Breast epithelium (tissue), 4 donors: ENCODE measurements around the gene TMEM250. TPM values are rescaled to one million over a fixed set of nuclear protein-coding genes. Genes with fewer than 3 reads are reported as not detected.
A peak's percentile ranks its signal among the peaks of the same experiment; 100 is the strongest.

Source experiments
- DNase-seq, 2 donors: peaks; one replicate each; pipeline ENCODE4 v3.0.0-alpha.2; 2019; ENCODE audit warnings: low spot score in 2 of 2
- H3K27ac ChIP-seq, 2 donors: fragments of 200-600 bp; sonication (generic) in 1 of 2; one replicate each; pipeline ENCODE4 v1.5.1; 2016 to 2019; ENCODE audit warnings: mild to moderate bottlenecking in 1 of 2
- H3K27me3 ChIP-seq, 2 donors: fragments of 200-600 bp; sonication (generic) in 1 of 2; one replicate each; pipeline versions ENCODE4 v1.5.1 to v1.6.0; 2017 to 2019; ENCODE audit warnings: control low read depth in 1 of 2, mild to moderate bottlenecking in 1 of 2
- H3K36me3 ChIP-seq: fragments of 200-600 bp; one replicate; pipeline ENCODE4 v1.5.1; 2019
- H3K4me1 ChIP-seq, 2 donors: fragments of 200-600 bp; sonication (generic); one replicate each; pipeline ENCODE4 v1.5.1; 2016 to 2019; ENCODE audit warnings: control low read depth in 1 of 2
- H3K4me3 ChIP-seq, 3 donors: fragments of 200-600 bp; sonication (generic); 1 replicate in 2 of 3; 2 replicates in 1 of 3; pipeline ENCODE4 v1.5.1; 2016 to 2019; ENCODE audit warnings: mild to moderate bottlenecking in 3 of 3, moderate library complexity in 2 of 3
- H3K9me3 ChIP-seq, 2 donors: fragments of 200-600 bp; sonication (generic) in 1 of 2; one replicate each; pipeline ENCODE4 v1.5.1; 2016 to 2019; ENCODE audit warnings: control low read depth in 1 of 2
- CTCF ChIP-seq, 3 donors: fragments of 450-650 bp; IDR thresholded peaks; one replicate each; pipeline ENCODE4 v1.5.1; 2016 to 2017; ENCODE audit warnings: antibody characterized with exemption in 3 of 3, mild to moderate bottlenecking in 3 of 3, moderate library complexity in 3 of 3
- POLR2A ChIP-seq: fragments of 450-650 bp; IDR thresholded peaks from one replicate; pipeline ENCODE4 v1.6.1; 2016; ENCODE audit warnings: antibody characterized with exemption, mild to moderate bottlenecking, moderate library complexity
- POLR2AphosphoS5 ChIP-seq, 3 donors: sonication (generic); formaldehyde crosslinking; IDR thresholded peaks; one replicate each; pipeline ENCODE4 v1.6.1; 2017; ENCODE audit warnings: antibody characterized with exemption in 3 of 3
- intact Hi-C: fragments of 100-400 bp; cut with DNase I; formaldehyde crosslinking; loops from one replicate; pipeline ENCODE4 v1.15.1; 2023; ENCODE audit warnings: low total_unique reads
- total RNA-seq, 3 donors: library from RNA; depleted of rRNA; stranded (reverse); fragments of >200 nt; gene quantifications; one replicate each; pipeline ENCODE4 v1.1.0, GENCODE V29; 2016

Gene TMEM250
- total RNA-seq, 3 donors from 2014 or later: 24.9 to 29.5 (median 26.1) TPM

DNA sequence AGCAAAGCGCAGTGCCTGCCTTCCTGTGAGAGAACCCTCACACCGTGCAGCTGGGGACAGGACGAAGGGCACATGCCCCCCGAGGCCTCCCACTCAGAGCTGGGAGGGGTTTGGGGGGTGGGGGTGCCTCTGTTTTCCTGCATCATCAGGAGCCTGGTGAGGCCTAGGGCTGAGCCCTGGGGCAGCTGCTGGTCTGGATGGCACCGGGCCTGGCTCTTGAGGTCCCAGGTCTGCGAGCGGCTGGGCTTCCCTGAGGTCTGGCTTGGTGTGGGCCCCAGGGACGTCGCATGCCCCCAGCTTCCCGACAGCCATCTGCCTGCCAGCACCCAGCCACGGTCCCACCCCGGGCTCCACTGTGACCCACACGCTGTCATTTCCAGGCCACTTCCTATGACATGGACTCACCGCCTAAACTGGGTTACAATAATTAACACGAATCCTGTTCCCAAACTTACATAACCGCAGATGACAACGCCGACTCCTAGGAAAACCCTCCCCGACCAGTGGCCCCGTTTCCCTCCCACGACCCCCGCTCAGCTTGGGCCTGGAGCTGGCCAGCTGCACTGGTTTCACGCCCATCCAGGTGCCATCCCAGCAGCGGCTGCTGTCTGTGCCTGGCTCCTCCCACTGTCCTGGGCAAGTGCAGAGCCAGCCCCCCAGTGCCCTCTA, 32.3 kb downstream of the TMEM250 start:
- DNase-seq: no peak
- Histone ChIP-seq H3K27me3 (no peaks in the 10 kb centered on the region), H3K4me3 (peak overlapping the region in 2 of 3 donors; percentile 2 to 18), H3K9me3 (no peaks in the 10 kb centered on the region), H3K36me3 (no peaks in the 10 kb centered on the region), H3K4me1 (peaks cover 9 to 31% of the 10 kb centered on the region in 2 donors), H3K27ac (peak overlapping the region in 1 of 2 donors; percentile 68)
- intact Hi-C loops: no loop called here
- TF ChIP-seq POLR2AphosphoS5 (IDR thresholded peaks at IDR 0.05) (no peak), CTCF (IDR thresholded peaks at IDR 0.05) (no peak), POLR2A (no peak)

DNA sequence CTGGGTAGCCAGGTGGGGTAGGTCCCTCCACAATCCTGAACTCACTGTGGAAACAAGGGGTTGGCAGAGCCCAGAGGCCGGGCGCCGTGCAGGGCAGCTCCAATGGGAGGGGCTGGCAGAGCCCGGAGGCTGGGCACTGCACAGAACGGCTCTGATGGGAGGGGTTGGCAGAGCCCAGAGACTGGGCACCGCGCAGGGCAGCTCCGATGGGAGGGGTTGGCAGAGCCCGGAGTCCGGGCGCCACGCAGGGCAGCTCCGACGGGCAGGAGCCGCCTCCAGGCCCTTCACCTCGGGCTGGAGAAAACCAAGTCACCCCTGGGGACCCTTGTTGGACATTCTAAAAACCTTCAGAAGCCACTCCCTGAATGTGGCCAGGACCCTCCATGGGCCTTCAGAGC, 32.9 kb downstream of the TMEM250 start:
- Histone ChIP-seq H3K4me3 (peak overlapping the region in 2 of 3 donors; percentile 2 to 18), H3K36me3 (no peaks in the 10 kb centered on the region), H3K4me1 (peaks cover 9 to 28% of the 10 kb centered on the region in 2 donors), H3K27me3 (no peaks in the 10 kb centered on the region), H3K27ac (peak overlapping the region in 1 of 2 donors; percentile 68), H3K9me3 (no peaks in the 10 kb centered on the region)
- DNase-seq: peak in 1 of 2 donors; percentile 45
- intact Hi-C loops: no loop called here
- TF ChIP-seq POLR2AphosphoS5 (IDR thresholded peaks at IDR 0.05) (no peak), CTCF (IDR thresholded peaks at IDR 0.05) (no peak), POLR2A (no peak)

GRCh38 chr9:136084063-136084944, 34.4 kb downstream of the TMEM250 start:
- Histone ChIP-seq H3K27me3 (no peaks in the 10 kb centered on the region), H3K27ac (no peak overlapping the region), H3K4me1 (peaks cover 10 to 20% of the 10 kb centered on the region in 2 donors), H3K4me3 (no peak overlapping the region), H3K36me3 (no peaks in the 10 kb centered on the region), H3K9me3 (no peaks in the 10 kb centered on the region)
- TF ChIP-seq POLR2AphosphoS5 (IDR thresholded peaks at IDR 0.05) (no peak), CTCF (IDR thresholded peaks at IDR 0.05) (no peak), POLR2A (no peak)
- intact Hi-C loops: no loop called here
- DNase-seq: no peak

- Histone ChIP-seq H3K36me3 (no peaks in the 10 kb centered on the region), H3K4me1 (peaks cover 10 to 16% of the 10 kb centered on the region in 2 donors), H3K27me3 (no peaks in the 10 kb centered on the region), H3K9me3 (no peaks in the 10 kb centered on the region), H3K27ac (no peak overlapping the region), H3K4me3 (no peak overlapping the region)
- intact Hi-C loops: no loop called here
- TF ChIP-seq CTCF (IDR thresholded peaks at IDR 0.05): no peak
- TF ChIP-seq POLR2AphosphoS5 (IDR thresholded peaks at IDR 0.05): no peak
- no peak for TF ChIP-seq POLR2A
- no peak for DNase-seq
Measured at GRCh38 chr9:136083558-136084062, 35.1 kb downstream of the TMEM250 start.
